WI38 (cell line): ENCODE results near the gene MARCKS.

Experiments used
- H3K4me3 ChIP-seq: 2 replicates; pipeline ENCODE4 v1.5.1; 2011; ENCODE audit warnings: low read depth, mild to moderate bottlenecking, control low read depth, low read length
- TF ChIP-seq, protein P1 (sequence below): IDR thresholded peaks from 2 replicates; pipeline ENCODE4 v1.5.1; 2012; ENCODE audit warnings: low read depth, mild to moderate bottlenecking, control low read depth, low read length

The MARCKS gene

DNA sequence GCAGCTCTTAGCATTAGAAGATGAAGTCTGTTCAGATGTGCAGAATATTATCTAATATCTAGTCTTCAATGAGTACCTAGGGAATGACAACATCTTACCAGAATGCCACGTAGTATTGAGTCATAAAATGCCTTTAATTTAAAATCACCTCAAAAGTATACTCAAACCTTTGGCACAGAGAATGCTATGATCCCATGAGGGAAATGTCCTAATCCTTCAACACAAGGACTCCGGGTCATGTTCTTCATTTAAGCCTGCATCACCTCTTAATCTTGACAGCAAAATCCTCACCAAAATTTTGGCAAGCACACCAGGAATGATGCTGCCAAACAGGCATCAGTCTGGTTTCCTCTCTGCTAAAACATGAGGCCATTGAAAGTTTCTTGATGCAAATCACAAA lies 23.6 kb upstream of the MARCKS start:
- no peak overlapping the region for H3K4me3 ChIP-seq
- TF ChIP-seq, protein P1, sequence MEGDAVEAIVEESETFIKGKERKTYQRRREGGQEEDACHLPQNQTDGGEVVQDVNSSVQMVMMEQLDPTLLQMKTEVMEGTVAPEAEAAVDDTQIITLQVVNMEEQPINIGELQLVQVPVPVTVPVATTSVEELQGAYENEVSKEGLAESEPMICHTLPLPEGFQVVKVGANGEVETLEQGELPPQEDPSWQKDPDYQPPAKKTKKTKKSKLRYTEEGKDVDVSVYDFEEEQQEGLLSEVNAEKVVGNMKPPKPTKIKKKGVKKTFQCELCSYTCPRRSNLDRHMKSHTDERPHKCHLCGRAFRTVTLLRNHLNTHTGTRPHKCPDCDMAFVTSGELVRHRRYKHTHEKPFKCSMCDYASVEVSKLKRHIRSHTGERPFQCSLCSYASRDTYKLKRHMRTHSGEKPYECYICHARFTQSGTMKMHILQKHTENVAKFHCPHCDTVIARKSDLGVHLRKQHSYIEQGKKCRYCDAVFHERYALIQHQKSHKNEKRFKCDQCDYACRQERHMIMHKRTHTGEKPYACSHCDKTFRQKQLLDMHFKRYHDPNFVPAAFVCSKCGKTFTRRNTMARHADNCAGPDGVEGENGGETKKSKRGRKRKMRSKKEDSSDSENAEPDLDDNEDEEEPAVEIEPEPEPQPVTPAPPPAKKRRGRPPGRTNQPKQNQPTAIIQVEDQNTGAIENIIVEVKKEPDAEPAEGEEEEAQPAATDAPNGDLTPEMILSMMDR: no peak

DNA sequence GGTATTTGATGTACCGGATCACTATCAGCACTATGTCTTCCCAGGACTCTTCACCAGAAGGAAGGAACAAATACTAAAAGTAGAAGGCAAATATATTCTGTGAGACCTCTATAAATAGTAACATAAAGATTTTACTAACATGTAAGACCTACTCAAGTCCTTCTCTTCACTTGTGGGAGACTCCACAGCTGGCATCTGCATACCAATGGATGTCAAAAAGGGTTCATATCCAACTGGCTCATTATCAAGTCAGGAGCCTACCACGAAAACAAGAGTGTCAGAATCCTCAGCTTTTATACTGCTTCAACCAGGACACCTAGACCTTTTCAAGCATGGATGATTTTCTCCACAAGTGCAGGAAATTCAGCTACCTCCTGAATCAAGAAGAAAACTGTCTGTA lies 20.0 kb upstream of the MARCKS start:
- no peak overlapping the region for H3K4me3 ChIP-seq
- TF ChIP-seq, protein P1: no peak

DNA sequence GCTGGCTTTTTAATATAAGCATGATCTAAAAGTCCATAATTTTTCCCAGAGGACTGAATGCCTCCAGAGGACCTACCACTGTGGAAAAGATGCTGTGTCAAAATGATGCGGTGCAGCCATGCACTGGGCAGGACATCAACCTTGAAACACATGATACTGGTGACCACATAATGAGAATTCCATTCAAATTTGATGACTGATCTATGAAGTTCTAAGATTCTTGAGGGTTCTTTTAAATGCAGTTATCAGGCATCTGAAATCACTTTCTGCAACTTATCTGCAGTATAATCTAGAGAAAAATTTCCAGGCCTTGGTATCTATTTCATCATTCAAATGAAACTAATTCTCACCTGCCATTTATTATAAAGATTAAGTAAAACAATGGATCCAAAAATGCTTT lies 15.0 kb upstream of the MARCKS start:
- TF ChIP-seq, protein P1: no peak
- H3K4me3 ChIP-seq: no peak overlapping the region

DNA sequence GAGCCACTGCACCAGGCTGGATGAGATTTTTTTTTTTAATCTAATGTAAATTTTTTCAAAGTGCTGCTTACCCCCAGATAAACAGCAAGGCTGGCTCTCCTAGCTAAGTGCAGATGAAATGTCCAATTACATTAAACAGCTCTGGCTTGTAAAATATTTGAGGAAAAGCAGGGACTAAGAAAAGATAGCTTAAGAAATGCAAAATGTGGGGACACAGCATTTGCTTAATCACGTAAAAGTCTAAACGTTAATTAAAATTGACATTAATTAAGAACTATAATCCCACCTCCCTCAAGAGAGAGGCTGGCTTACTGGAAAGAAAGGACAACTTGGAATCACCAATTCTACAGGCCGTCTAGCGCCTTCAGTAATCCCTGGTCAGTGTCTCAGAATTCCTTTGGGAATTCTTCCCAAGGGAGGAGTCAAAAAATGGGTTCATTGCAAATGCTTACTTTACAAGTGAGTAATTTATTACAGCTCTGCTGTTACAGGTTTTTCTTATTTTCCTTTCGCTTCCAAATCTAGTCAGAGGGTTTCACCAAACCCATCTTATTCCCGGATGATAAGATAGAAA lies 13.6 kb upstream of the MARCKS start:
- no peak overlapping the region for H3K4me3 ChIP-seq
- TF ChIP-seq, protein P1: no peak

DNA sequence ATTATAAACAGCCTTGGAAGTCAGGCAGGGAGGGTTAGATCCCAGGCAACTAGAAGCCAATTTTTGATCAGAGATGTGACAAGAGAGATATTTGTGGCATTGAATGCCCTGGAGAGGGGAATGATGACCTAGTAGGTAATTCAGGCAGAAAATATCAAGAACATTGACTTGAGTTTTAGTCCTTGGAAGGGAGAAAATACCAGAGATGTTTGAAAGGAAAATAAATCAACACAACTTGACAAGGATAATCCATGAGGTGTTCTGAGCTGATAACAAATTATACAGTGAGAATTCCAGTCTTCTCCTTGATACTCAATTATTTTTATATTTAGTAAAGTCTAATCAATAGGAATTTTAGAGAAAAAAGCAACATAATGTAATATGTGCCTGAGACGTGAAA lies 10.6 kb upstream of the MARCKS start:
- H3K4me3 ChIP-seq: no peak overlapping the region
- TF ChIP-seq, protein P1: no peak

DNA sequence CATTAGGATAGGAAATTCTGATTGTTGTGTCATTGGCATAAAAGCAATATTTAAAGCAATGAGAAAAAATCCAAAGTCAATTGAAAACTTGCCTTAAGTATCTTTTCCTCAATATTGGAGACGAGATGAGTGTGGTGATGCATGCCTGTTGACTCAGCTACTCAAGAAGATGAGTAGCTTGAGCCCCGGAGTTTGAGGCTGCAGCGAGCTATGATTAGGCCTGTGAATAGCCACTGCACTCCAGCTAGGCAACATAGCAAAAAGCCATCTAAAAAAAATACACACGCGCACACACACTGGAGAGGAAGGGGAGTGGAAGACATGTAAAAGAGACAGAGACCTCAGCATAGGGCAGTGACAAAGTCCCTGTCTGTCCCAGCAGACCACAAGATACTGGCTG lies 9.7 kb upstream of the MARCKS start:
- no peak overlapping the region for H3K4me3 ChIP-seq
- TF ChIP-seq, protein P1: no peak

DNA sequence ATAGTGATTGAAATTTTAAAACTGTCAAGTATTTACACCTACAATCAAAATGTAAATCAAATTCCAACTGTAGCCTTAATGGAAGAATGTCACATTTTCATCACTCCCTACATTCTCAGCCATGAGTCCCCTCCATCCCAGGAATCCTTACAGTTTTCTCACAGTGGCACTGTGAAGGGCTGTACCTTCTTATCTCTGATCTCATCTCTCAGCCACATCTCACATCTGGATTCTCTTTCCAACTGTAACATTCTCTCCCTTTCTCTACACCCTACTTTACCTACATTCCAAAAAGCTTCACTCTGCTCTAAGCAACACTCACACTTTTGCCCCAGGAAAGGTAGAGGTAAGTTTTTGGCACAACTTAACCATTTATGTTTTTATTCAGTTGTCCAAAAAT lies 8.9 kb upstream of the MARCKS start:
- no peak overlapping the region for H3K4me3 ChIP-seq
- TF ChIP-seq, protein P1: no peak
